A549 (cell line): ENCODE measurements around the gene DOCK1.

Experiments used
- CBX8 ChIP-seq: fragments of 200-600 bp; sonication (generic); IDR thresholded peaks from 2 replicates; pipeline ENCODE4 v1.6.1; 2016
- CEBPB ChIP-seq, 2 experiments: fragments of >200 bp in 1 of 2; sonication (Bioruptor Twin) in 1 of 2; formaldehyde crosslinking in 1 of 2; IDR thresholded peaks; 2 replicates each; pipeline ENCODE4 v1.6.1; 2012 to 2016
- CHD2 ChIP-seq: fragments of 150-350 bp; IDR thresholded peaks from 2 replicates; pipeline ENCODE4 v1.6.1; 2014; ENCODE audit warnings: low read length; ENCODE audit not compliant: partially characterized antibody
- CTCF ChIP-seq: fragments of >200 bp; sonication (Bioruptor Twin); formaldehyde crosslinking; IDR thresholded peaks from 3 replicates; pipeline ENCODE4 v1.5.1; 2016
- MAZ ChIP-seq: fragments of 150-350 bp; IDR thresholded peaks from 2 replicates; pipeline ENCODE4 v1.6.1; 2014; ENCODE audit warnings: antibody characterized with exemption, low read depth, low read length, borderline replicate concordance
- NFE2L2 ChIP-seq: fragments of 150-350 bp; conservative IDR thresholded peaks from 2 replicates; pipeline ENCODE4 v1.6.1; 2014; ENCODE audit warnings: low read length
- POLR2A ChIP-seq: IDR thresholded peaks from 2 replicates; pipeline ENCODE4 v1.6.1; 2012; ENCODE audit warnings: mild to moderate bottlenecking, low read length
- SREBF2 ChIP-seq: fragments of 450-650 bp; IDR thresholded peaks from 2 replicates; pipeline ENCODE4 v1.6.1; 2014; ENCODE audit warnings: mild to moderate bottlenecking, moderate library complexity
- USF2 ChIP-seq: fragments of 450-650 bp; IDR thresholded peaks from 2 replicates; pipeline ENCODE4 v1.6.1; 2014; ENCODE audit warnings: antibody characterized with exemption
- TF ChIP-seq, protein P1 (sequence below): fragments of 250-450 bp; sonication (Bioruptor Pico); IDR thresholded peaks from 2 replicates; pipeline ENCODE4 v1.5.0; 2021; ENCODE audit warnings: mild to moderate bottlenecking, moderate library complexity, borderline replicate concordance

DNA sequence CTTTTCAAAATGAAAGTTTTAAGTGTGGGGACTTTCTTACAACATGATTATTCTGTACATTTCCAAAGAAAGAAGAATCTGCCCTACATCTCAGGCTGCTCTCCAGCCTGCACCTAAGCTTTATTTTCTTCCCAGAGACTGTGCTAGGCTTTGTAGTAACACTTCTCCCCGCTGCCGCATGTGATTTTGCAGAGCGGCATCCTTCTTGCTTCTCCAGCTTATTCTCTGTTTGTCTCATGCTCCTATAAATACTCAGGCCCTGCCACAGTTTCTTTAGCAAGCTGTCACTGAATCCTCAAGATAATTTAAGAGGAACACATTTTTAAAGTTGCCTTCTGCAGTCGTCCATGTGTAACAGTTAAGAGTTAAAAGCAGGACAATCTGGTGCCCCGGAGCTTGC lies 237.6 kb downstream of the DOCK1 start:
- TF ChIP-seq, protein P1, sequence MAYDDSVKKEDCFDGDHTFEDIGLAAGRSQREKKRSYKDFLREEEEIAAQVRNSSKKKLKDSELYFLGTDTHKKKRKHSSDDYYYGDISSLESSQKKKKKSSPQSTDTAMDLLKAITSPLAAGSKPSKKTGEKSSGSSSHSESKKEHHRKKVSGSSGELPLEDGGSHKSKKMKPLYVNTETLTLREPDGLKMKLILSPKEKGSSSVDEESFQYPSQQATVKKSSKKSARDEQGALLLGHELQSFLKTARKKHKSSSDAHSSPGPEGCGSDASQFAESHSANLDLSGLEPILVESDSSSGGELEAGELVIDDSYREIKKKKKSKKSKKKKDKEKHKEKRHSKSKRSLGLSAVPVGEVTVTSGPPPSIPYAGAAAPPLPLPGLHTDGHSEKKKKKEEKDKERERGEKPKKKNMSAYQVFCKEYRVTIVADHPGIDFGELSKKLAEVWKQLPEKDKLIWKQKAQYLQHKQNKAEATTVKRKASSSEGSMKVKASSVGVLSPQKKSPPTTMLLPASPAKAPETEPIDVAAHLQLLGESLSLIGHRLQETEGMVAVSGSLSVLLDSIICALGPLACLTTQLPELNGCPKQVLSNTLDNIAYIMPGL (CRISPR knock-in tag): no peak
- TF ChIP-seq POLR2A (no peak), CTCF (no peak), CBX8 (no peak), CEBPB (IDR thresholded peaks at IDR 0.05) (no peak), USF2 (no peak), CHD2 (no peak), MAZ (no peak), SREBF2 (no peak), NFE2L2 (no peak)
